Calu3 (cell line): ENCODE results near the gene TMBIM1. TPM values are rescaled to one million over a fixed set of nuclear protein-coding genes. Genes with fewer than 3 reads are reported as not detected.

ENCODE experiments used
- BruUV-seq: library from RNA; stranded (reverse); fragments of 400-500 nt; replicated peaks from 2 replicates; lab custom pipeline; 2021; lab: Mats Ljungman, UMichigan
- CTCF ChIA-PET: fragments of 300-600 bp; sonication (Branson Sonifier 250); formaldehyde crosslinking; loops from one replicate; lab custom pipeline; 2022; ENCODE audit warnings: antibody characterized with exemption; lab: Charles Lee
- DNase-seq: peaks from one replicate; pipeline ENCODE4 v3.0.0; 2022
- H3K27ac Mint-ChIP-seq: one replicate; pipeline ENCODE4 v1.8.0; 2022; ENCODE audit warnings: mixed read lengths; ENCODE audit not compliant: unreplicated experiment
- H3K27me3 Mint-ChIP-seq: one replicate; pipeline ENCODE4 v1.8.0; 2022; ENCODE audit warnings: mixed read lengths; ENCODE audit not compliant: unreplicated experiment
- H3K36me3 Mint-ChIP-seq: one replicate; pipeline ENCODE4 v1.8.0; 2022; ENCODE audit warnings: mild to moderate bottlenecking, moderate library complexity, mixed read lengths; ENCODE audit not compliant: insufficient read depth, unreplicated experiment
- H3K4me1 Mint-ChIP-seq: one replicate; pipeline ENCODE4 v1.8.0; 2022; ENCODE audit warnings: mild to moderate bottlenecking, low read depth, mixed read lengths; ENCODE audit not compliant: unreplicated experiment
- H3K4me3 Mint-ChIP-seq: one replicate; pipeline ENCODE4 v1.8.0; 2022; ENCODE audit warnings: mild to moderate bottlenecking, low read depth, moderate library complexity, mixed read lengths; ENCODE audit not compliant: unreplicated experiment
- H3K9me3 Mint-ChIP-seq: one replicate; pipeline ENCODE4 v1.8.0; 2022; ENCODE audit warnings: low read depth, mixed read lengths; ENCODE audit not compliant: unreplicated experiment
- CTCF ChIP-seq: fragments of 200-600 bp; IDR thresholded peaks from one replicate; pipeline ENCODE4 v1.8.0; 2022; ENCODE audit warnings: antibody characterized with exemption; ENCODE audit not compliant: unreplicated experiment
- intact Hi-C: fragments of 100-400 bp; cut with micrococcal nuclease; formaldehyde crosslinking; loops from one replicate; pipeline ENCODE4 v1.10.0; 2022; ENCODE audit not compliant: unreplicated experiment
- total RNA-seq: library from RNA; stranded (reverse); gene quantifications from 2 replicates; pipeline ENCODE4 v1.2.3, GENCODE V29; 2022

The TMBIM1 gene
- total RNA-seq, 1 experiment from 2014 or later = 229 TPM

GRCh38 chr2:218262631-218263586, 29.4 kb downstream of the TMBIM1 start:
- TF ChIP-seq CTCF = no peak
- no peak overlapping the region for H3K27ac Mint-ChIP-seq
- H3K4me1 Mint-ChIP-seq = peaks cover 19% of the 10 kb centered on the region
- no peak overlapping the region for H3K4me3 Mint-ChIP-seq
- H3K9me3 Mint-ChIP-seq = no peaks in the 10 kb centered on the region
- DNase-seq = no peak
- H3K27me3 Mint-ChIP-seq = no peaks in the 10 kb centered on the region
- intact Hi-C loops = loop anchor here (5.0 kb wide), 1 partner anchor 76 kb away; no protein-coding TSS in a partner anchor
- H3K36me3 Mint-ChIP-seq = peaks cover 58% of the 10 kb centered on the region
- CTCF ChIA-PET = interaction anchor here (0.6 kb wide), 1 partner anchor 300 kb away, joined by 3 read pairs; no protein-coding TSS in a partner anchor
- BruUV-seq = no TSS peak

GRCh38 chr2:218262237-218262600, 30.1 kb downstream of the TMBIM1 start:
- peaks cover 56% of the 10 kb centered on the region for H3K36me3 Mint-ChIP-seq
- intact Hi-C loops = loop anchor here (5.0 kb wide), 1 partner anchor 75 kb away; no protein-coding TSS in a partner anchor
- no peak overlapping the region for H3K27ac Mint-ChIP-seq
- no peak overlapping the region for H3K4me3 Mint-ChIP-seq
- H3K4me1 Mint-ChIP-seq = peaks cover 19% of the 10 kb centered on the region
- H3K9me3 Mint-ChIP-seq = no peaks in the 10 kb centered on the region
- TF ChIP-seq CTCF = no peak
- CTCF ChIA-PET = interaction anchor here (0.6 kb wide), 1 partner anchor 301 kb away, joined by 3 read pairs; no protein-coding TSS in a partner anchor
- no peak for DNase-seq
- BruUV-seq = no TSS peak
- no peaks in the 10 kb centered on the region for H3K27me3 Mint-ChIP-seq

GRCh38 chr2:218261423-218262236, 30.7 kb downstream of the TMBIM1 start:
- no peak overlapping the region for H3K4me3 Mint-ChIP-seq
- intact Hi-C loops = loop anchor here (5.0 kb wide), 1 partner anchor 74 kb away; no protein-coding TSS in a partner anchor
- H3K27ac Mint-ChIP-seq = peak overlapping the region; percentile 44
- H3K27me3 Mint-ChIP-seq = no peaks in the 10 kb centered on the region
- DNase-seq = no peak
- no peaks in the 10 kb centered on the region for H3K9me3 Mint-ChIP-seq
- BruUV-seq = no TSS peak
- no peak for TF ChIP-seq CTCF
- CTCF ChIA-PET = interaction anchor here (1.0 kb wide), 1 partner anchor 45 kb away, joined by 8 read pairs; the partner anchor contains the start of gene ARPC2
- H3K4me1 Mint-ChIP-seq = peaks cover 19% of the 10 kb centered on the region
- peaks cover 55% of the 10 kb centered on the region for H3K36me3 Mint-ChIP-seq

- no TSS peak for BruUV-seq
- DNase-seq = peak; percentile 78
- Mint-ChIP-seq H3K4me1 (peaks cover 19% of the 10 kb centered on the region), H3K27ac (peak within 1 kb of the TSS; percentile 44), H3K36me3 (peaks cover 58% of the 10 kb centered on the region), H3K9me3 (no peaks in the 10 kb centered on the region), H3K4me3 (no peak within 1 kb of the TSS), H3K27me3 (no peaks in the 10 kb centered on the region)
- CTCF ChIA-PET = interaction anchor here (0.6 to 1.0 kb wide), 5 partner anchors 39 to 151 kb away, joined by 3 to 9 read pairs (median 5); partner anchors contain the start of gene ARPC2
- no peak for TF ChIP-seq CTCF
- intact Hi-C loops = loop anchor here (5.0 kb wide), 1 partner anchor 74 kb away; no protein-coding TSS in a partner anchor
Observed at GRCh38 chr2:218260742-218261422, 31.4 kb downstream of the TMBIM1 start, which contains the start of gene GPBAR1. Gene GPBAR1, plus strand, starts transcription at chr2:218261015. Its CDS starts 1,710 bp downstream, at chr2:218262725.
